H1 (cell line): Measurements from ENCODE around the gene ABTB1. TPM values are rescaled to one million over a fixed set of nuclear protein-coding genes. Genes with fewer than 3 reads are reported as not detected.

Source experiments
- EGR1 ChIP-seq: IDR thresholded peaks from 2 replicates; pipeline ENCODE4 v1.6.1; 2011; ENCODE audit warnings: low read depth, low read length, borderline replicate concordance
- EP300 ChIP-seq, 2 experiments: IDR thresholded peaks; 1 replicate in 1 of 2; 2 replicates in 1 of 2; pipeline ENCODE4 v1.6.1; 2011 to 2012; ENCODE audit warnings: low read depth in 2 of 2, low read length in 2 of 2, mild to moderate bottlenecking in 2 of 2, borderline replicate concordance in 1 of 2, inconsistent platforms in 1 of 2, moderate library complexity in 1 of 2
- RAD21 ChIP-seq, 2 experiments: IDR thresholded peaks in 1 of 2; conservative IDR thresholded peaks in 1 of 2; 2 replicates each; pipeline ENCODE4 v1.6.1; 2011; ENCODE audit warnings: low read depth in 2 of 2, low read length in 2 of 2, improper control_type of control experiment in 1 of 2, inconsistent platforms in 1 of 2, mild to moderate bottlenecking in 1 of 2, moderate library complexity in 1 of 2
- polyA plus RNA-seq, 7 experiments: library from polyadenylated mRNA; depleted of rRNA in 3 of 7; stranded (reverse) in 5 of 7; unstranded in 2 of 7; fragments of >200 nt in 5 of 7; fragments of 200-250 nt in 2 of 7; gene quantifications; 1 replicate in 5 of 7; 2 replicates in 1 of 7; 4 replicates in 1 of 7; pipeline versions ENCODE4 v1.2.1 to v1.2.3, GENCODE V29; 2011 to 2013; ENCODE audit warnings: missing spikeins in 2 of 7, mixed read lengths in 2 of 7
- total RNA-seq: library from RNA; stranded (reverse); fragmentation: NEBNext Ultra II Directional; extraction: Animal tissue kit (Norgen Biotek cat#: 25700); gene quantifications from 2 replicates; pipeline ENCODE4 v1.2.1, GENCODE V29; 2021

Gene ABTB1
- total and polyA plus RNA-seq, 2 of the 8 experiments (the other 6 are each of a cell fraction or from before 2014, with no cell fraction given): 7.1 to 9.4 TPM

DNA sequence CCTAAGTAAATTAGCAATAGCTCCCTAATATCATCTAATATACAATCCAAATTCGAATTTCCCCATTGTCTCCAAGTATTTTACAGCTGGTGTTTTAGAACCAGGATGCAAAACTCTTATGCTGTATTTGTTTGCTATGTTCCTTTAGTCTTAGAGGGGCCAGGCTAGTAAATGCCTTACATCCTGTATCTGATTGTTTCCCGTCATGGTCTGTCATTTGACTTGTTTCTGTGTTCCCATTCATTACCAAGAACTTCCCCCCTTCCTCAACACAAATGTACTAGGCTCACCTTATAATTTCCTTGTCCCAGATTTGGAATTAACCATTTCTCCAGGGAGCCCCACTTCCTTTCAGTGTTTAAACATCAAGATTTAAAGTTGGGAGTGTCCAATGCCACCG is 54.1 kb downstream of the ABTB1 start (continued):
- TF ChIP-seq EGR1: no peak
- no peak for TF ChIP-seq RAD21 (IDR thresholded peaks at IDR 0.05 in 1 of 2, conservative IDR thresholded peaks at IDR 0.05 in 1 of 2; ENCODE audit: low read depth in 2 of 2, low read length in 2 of 2)
- no peak for TF ChIP-seq EP300 (IDR thresholded peaks at IDR 0.05; ENCODE audit: borderline replicate concordance in 1 of 2, low read depth in 2 of 2, low read length in 2 of 2)
